HepG2 (cell line): ENCODE measurements around the gene HSD3B7. TPM values are rescaled to one million over a fixed set of nuclear protein-coding genes. Genes with fewer than 3 reads are reported as not detected.

Source experiments
- ATF1 ChIP-seq: IDR thresholded peaks from 2 replicates; pipeline ENCODE4 v1.6.1; 2016; ENCODE audit warnings: mild to moderate bottlenecking, control low read depth
- CTCF ChIP-seq: sonication (generic); formaldehyde crosslinking; IDR thresholded peaks from 2 replicates; pipeline ENCODE4 v1.5.0; 2020; ENCODE audit warnings: mild to moderate bottlenecking, missing genetic modification reagents, moderate library complexity
- E2F2 ChIP-seq: sonication (generic); formaldehyde crosslinking; IDR thresholded peaks from 2 replicates; pipeline ENCODE4 v1.4.0; 2020; ENCODE audit warnings: missing genetic modification reagents, borderline replicate concordance
- HIVEP1 ChIP-seq: sonication (generic); formaldehyde crosslinking; IDR thresholded peaks from 2 replicates; pipeline ENCODE4 v1.4.0; 2020; ENCODE audit warnings: mild to moderate bottlenecking, missing genetic modification reagents
- HOXA5 ChIP-seq: sonication (generic); formaldehyde crosslinking; IDR thresholded peaks from 2 replicates; pipeline ENCODE4 v1.4.0; 2020; ENCODE audit warnings: missing genetic modification reagents
- KLF16 ChIP-seq, 2 experiments: sonication (generic) in 1 of 2; formaldehyde crosslinking in 1 of 2; IDR thresholded peaks; 2 replicates each; pipeline versions ENCODE4 v1.6.1 to v1.8.0; 2016 to 2023; ENCODE audit warnings: missing genetic modification reagents in 2 of 2, missing compliant biosample characterization in 1 of 2
- NFE2 ChIP-seq: sonication (generic); formaldehyde crosslinking; IDR thresholded peaks from 2 replicates; pipeline ENCODE4 v1.4.0; 2020; ENCODE audit warnings: missing genetic modification reagents
- POLR2A ChIP-seq, 2 experiments: IDR thresholded peaks; 2 replicates each; pipeline ENCODE4 v1.6.1; 2011; ENCODE audit warnings: low read depth in 2 of 2, low read length in 2 of 2, mild to moderate bottlenecking in 1 of 2, moderate library complexity in 1 of 2; ENCODE audit not compliant: insufficient read depth in 1 of 2
- STAT6 ChIP-seq: sonication (generic); formaldehyde crosslinking; IDR thresholded peaks from 2 replicates; pipeline ENCODE4 v1.4.0; 2020; ENCODE audit warnings: missing genetic modification reagents, mild to moderate bottlenecking, borderline replicate concordance
- TBX3 ChIP-seq: fragments of 450-650 bp; IDR thresholded peaks from 2 replicates; pipeline ENCODE4 v1.6.1; 2017; ENCODE audit warnings: antibody characterized with exemption, mild to moderate bottlenecking, inconsistent platforms, borderline replicate concordance
- YY1 ChIP-seq: IDR thresholded peaks from 2 replicates; pipeline ENCODE4 v1.6.1; 2011; ENCODE audit warnings: low read length, low read depth, moderate library complexity, mild to moderate bottlenecking; ENCODE audit not compliant: insufficient read depth, insufficient replicate concordance
- ZBTB7A ChIP-seq: sonication (generic); formaldehyde crosslinking; IDR thresholded peaks from 2 replicates; pipeline ENCODE4 v1.8.0; 2022; ENCODE audit warnings: mild to moderate bottlenecking, missing genetic modification reagents
- ZNF180 ChIP-seq: sonication (generic); formaldehyde crosslinking; IDR thresholded peaks from 2 replicates; pipeline ENCODE4 v1.4.0; 2020; ENCODE audit warnings: low read depth, missing genetic modification reagents, borderline replicate concordance
- ZNF234 ChIP-seq: sonication (generic); formaldehyde crosslinking; conservative IDR thresholded peaks from 2 replicates; pipeline ENCODE4 v1.5.1; 2020; ENCODE audit warnings: mild to moderate bottlenecking, missing genetic modification reagents
- ZNF660 ChIP-seq: sonication (generic); formaldehyde crosslinking; IDR thresholded peaks from 2 replicates; pipeline ENCODE4 v1.5.1; 2020; ENCODE audit warnings: mild to moderate bottlenecking, low read depth, missing genetic modification reagents, borderline replicate concordance
- ZUFSP ChIP-seq: sonication (generic); formaldehyde crosslinking; IDR thresholded peaks from 2 replicates; pipeline ENCODE4 v1.9.0; 2021; ENCODE audit warnings: missing genetic modification reagents, mild to moderate bottlenecking, borderline replicate concordance
- polyA plus RNA-seq, 8 experiments: library from polyadenylated mRNA; depleted of rRNA in 3 of 8; stranded (reverse) in 7 of 8; unstranded in 1 of 8; fragments of >200 nt; fragmentation: Illumina TruSeq in 4 of 8; extraction: Trizol in 4 of 8; gene quantifications; 2 replicates each; pipeline versions ENCODE4 v1.2.1 to v1.2.3, GENCODE V29; 2011 to 2016; ENCODE audit warnings: low read depth in 4 of 8, missing spikeins in 1 of 8, mixed read lengths in 1 of 8; ENCODE audit not compliant: insufficient read depth in 1 of 8
- total RNA-seq, 5 experiments: library from RNA; depleted of rRNA; stranded (reverse); fragments of >200 nt; fragmentation: Illumina TruSeq; extraction: Trizol; gene quantifications; 2 replicates each; pipeline ENCODE4 v1.2.3, GENCODE V29; 2016; ENCODE audit warnings: low read depth in 1 of 5

The HSD3B7 gene
- total and polyA plus RNA-seq, 2 of the 13 experiments (the other 11 are each of a cell fraction or from before 2014, with no cell fraction given): 32.9 to 69.7 TPM

- TF ChIP-seq ZNF660 (CRISPR knock-in tag) (0 out of 2 replicates have a peak, but pooled peaks have one; percentile 14), KLF16 (CRISPR knock-in tag; IDR thresholded peaks at IDR 0.05) (no peak; a peak in 1 of 4 replicates), CTCF (no peak; the same call in 1 of the 2 replicates), STAT6 (CRISPR knock-in tag) (peak; percentile 78; the same call in 1 of the 2 replicates), TBX3 (no peak), NFE2 (no peak), ZBTB7A (peak; percentile 11; the same call in 1 of the 2 replicates), ZNF234 (CRISPR knock-in tag) (no peak), YY1 (peak; percentile 32), ZUFSP (CRISPR knock-in tag) (no peak), HIVEP1 (CRISPR knock-in tag) (no peak), ATF1 (no peak), ZNF180 (CRISPR knock-in tag) (no peak), HOXA5 (CRISPR knock-in tag) (no peak; the same call in 1 of the 2 replicates), E2F2 (CRISPR knock-in tag) (no peak; the same call in 1 of the 2 replicates), POLR2A (IDR thresholded peaks at IDR 0.05; ENCODE audit: insufficient read depth in 1 of 2, low read depth in 2 of 2, low read length in 2 of 2) (0 out of 4 replicates have a peak, but pooled peaks of 1 of the 2 experiments have one; percentile 20)
Measured at GRCh38 chr16:30948667-30949649, 36.0 kb upstream of the HSD3B7 start, which contains the start of gene ORAI3 (continued).
